Upper lobe of left lung (tissue), 4 donors: Measurements from ENCODE around the gene SEM1.

ENCODE experiments used
- CTCF ChIP-seq, 6 experiments: fragments of 450-650 bp in 4 of 6; fragments of 200-600 bp in 2 of 6; sonication (generic) in 2 of 6; IDR thresholded peaks; one replicate each; pipeline ENCODE4 v1.5.1; 2016 to 2019; ENCODE audit warnings: antibody characterized with exemption in 6 of 6
- POLR2A ChIP-seq, 4 donors: fragments of 450-650 bp; IDR thresholded peaks; one replicate each; pipeline ENCODE4 v1.5.1; 2016 to 2017; ENCODE audit warnings: antibody characterized with exemption in 4 of 4, mild to moderate bottlenecking in 2 of 4

- TF ChIP-seq CTCF (IDR thresholded peaks at IDR 0.05) (no peak), POLR2A (IDR thresholded peaks at IDR 0.05) (no peak)
Measured at GRCh38 chr7:96649981-96650380, 59.7 kb downstream of the SEM1 start.
